ENCODE data around the gene MYO1H. TPM values are rescaled to one million over a fixed set of nuclear protein-coding genes. Genes with fewer than 3 reads are reported as not detected.

Gene MYO1H
- total RNA-seq, 4 donors from 2014 or later: 0.13 to 0.88 (median 0.67) TPM; not detected in 1

GRCh38 chr12:109329686-109330085 is 18.0 kb upstream of the MYO1H start:
- intact Hi-C loops (cut with DNase I): no loop called here
- Histone ChIP-seq H3K27ac (no peak overlapping the region), H3K4me3 (replicated peaks in 1 of 3) (no peak overlapping the region), H3K27me3 (no peaks in the 10 kb centered on the region), H3K36me3 (no peaks in the 10 kb centered on the region), H3K9me3 (no peaks in the 10 kb centered on the region), H3K4me1 (no peaks in the 10 kb centered on the region)
- DNase-seq: no peak
- TF ChIP-seq CTCF (IDR thresholded peaks at IDR 0.05): no peak
- TF ChIP-seq POLR2A (IDR thresholded peaks at IDR 0.05): no peak
- 64 to 71% methylated on average over 7 of the region's 7 CpGs for WGBS, 2 donors

- intact Hi-C loops (cut with DNase I): no loop called here
- Histone ChIP-seq H3K9me3 (no peaks in the 10 kb centered on the region), H3K4me1 (no peaks in the 10 kb centered on the region), H3K4me3 (replicated peaks in 1 of 3) (no peak overlapping the region), H3K27me3 (no peaks in the 10 kb centered on the region), H3K27ac (no peak overlapping the region), H3K36me3 (no peaks in the 10 kb centered on the region)
- no peak for DNase-seq
- TF ChIP-seq POLR2A (IDR thresholded peaks at IDR 0.05) (no peak), CTCF (IDR thresholded peaks at IDR 0.05) (no peak)
- WGBS, 2 donors: 87 to 90% methylated on average over 16 of the region's 16 CpGs
Observed at GRCh38 chr12:109330282-109331230, 17.1 kb upstream of the MYO1H start.

GRCh38 chr12:109331301-109331952 is 16.3 kb upstream of the MYO1H start:
- DNase-seq: no peak
- Histone ChIP-seq H3K4me3 (replicated peaks in 1 of 3) (no peak overlapping the region), H3K9me3 (no peaks in the 10 kb centered on the region), H3K4me1 (no peaks in the 10 kb centered on the region), H3K36me3 (no peaks in the 10 kb centered on the region), H3K27ac (no peak overlapping the region), H3K27me3 (no peaks in the 10 kb centered on the region)
- TF ChIP-seq CTCF (IDR thresholded peaks at IDR 0.05): no peak
- intact Hi-C loops (cut with DNase I): no loop called here
- 31 to 36% methylated on average over 7 of the region's 7 CpGs for WGBS, 2 donors

- TF ChIP-seq POLR2A (IDR thresholded peaks at IDR 0.05) (no peak), CTCF (IDR thresholded peaks at IDR 0.05) (no peak)
- Histone ChIP-seq H3K4me3 (replicated peaks in 1 of 3) (no peak overlapping the region), H3K4me1 (no peaks in the 10 kb centered on the region), H3K27ac (no peak overlapping the region), H3K36me3 (no peaks in the 10 kb centered on the region), H3K9me3 (no peaks in the 10 kb centered on the region), H3K27me3 (no peaks in the 10 kb centered on the region)
- intact Hi-C loops (cut with DNase I): no loop called here
- 96 to 97% methylated on average over 2 of the region's 2 CpGs for WGBS, 2 donors
- no peak for DNase-seq
Observed at GRCh38 chr12:109334887-109335286, 12.8 kb upstream of the MYO1H start.

DNA sequence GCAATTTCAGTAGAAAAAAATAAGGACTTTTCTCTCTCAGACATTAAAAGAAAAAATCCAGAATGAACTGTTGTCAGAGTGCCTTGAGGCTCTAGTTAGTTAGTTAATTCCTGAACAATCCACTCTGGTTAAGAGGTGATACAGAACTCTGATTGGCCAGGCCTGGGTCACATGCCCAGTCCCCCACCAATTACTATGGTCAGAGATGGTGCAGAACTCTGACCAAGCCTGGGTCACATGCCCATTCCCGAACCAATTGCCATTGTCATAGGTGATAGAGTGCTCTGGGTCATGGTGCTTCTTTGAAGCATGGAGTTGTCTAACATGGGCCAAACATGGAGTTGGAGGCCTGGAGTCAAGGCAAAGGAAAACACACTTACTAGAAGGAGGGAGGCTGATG is 11.1 kb upstream of the MYO1H start:
- Histone ChIP-seq H3K9me3 (no peaks in the 10 kb centered on the region), H3K4me1 (no peaks in the 10 kb centered on the region), H3K27me3 (no peaks in the 10 kb centered on the region), H3K36me3 (no peaks in the 10 kb centered on the region), H3K4me3 (replicated peaks in 1 of 3) (no peak overlapping the region), H3K27ac (no peak overlapping the region)
- no peak for TF ChIP-seq POLR2A (IDR thresholded peaks at IDR 0.05)
- no peak for TF ChIP-seq CTCF (IDR thresholded peaks at IDR 0.05)
- 87 to 89% methylated on average over 1 of the region's 1 CpG for WGBS, 2 donors
- intact Hi-C loops (cut with DNase I): no loop called here
- DNase-seq: no peak
